HG03565 (cell line): Measurements from ENCODE around the gene DIS3L2.
"Not testable (repeated sequence)": the region's sequence is repeated elsewhere in the genome, so short reads cannot be mapped to it uniquely, and the experiment has no call there.

Experiments used
- ATAC-seq: cut with Tn5 transposase; IDR thresholded peaks from one replicate; pipeline ENCODE4 v1.9.1; 2021; ENCODE audit warnings: mild to moderate bottlenecking, moderate library complexity; ENCODE audit not compliant: unreplicated experiment

DIS3L2 gene

GRCh38 chr2:232288489-232289030 is 327.0 kb downstream of the DIS3L2 start:
- no peak for ATAC-seq

GRCh38 chr2:232290668-232291067 is 329.2 kb downstream of the DIS3L2 start:
- no peak for ATAC-seq

- ATAC-seq = no peak
Observed at GRCh38 chr2:232291343-232291742, 329.8 kb downstream of the DIS3L2 start.

- ATAC-seq = no peak
Observed at GRCh38 chr2:232292395-232293154, 331.1 kb downstream of the DIS3L2 start.

GRCh38 chr2:232293191-232293590 is 331.7 kb downstream of the DIS3L2 start:
- no peak for ATAC-seq

- no peak for ATAC-seq
Observed at GRCh38 chr2:232295971-232296370, 334.5 kb downstream of the DIS3L2 start.

GRCh38 chr2:232296776-232297525 is 335.4 kb downstream of the DIS3L2 start:
- no peak for ATAC-seq

- no peak for ATAC-seq
Observed at GRCh38 chr2:232299084-232299483, 337.6 kb downstream of the DIS3L2 start.

GRCh38 chr2:232299927-232300674 is 338.6 kb downstream of the DIS3L2 start:
- ATAC-seq = no peak

- ATAC-seq = no peak
Observed at GRCh38 chr2:232300894-232301387, 339.4 kb downstream of the DIS3L2 start.

- ATAC-seq = no peak
Observed at GRCh38 chr2:232304236-232304635, 342.7 kb downstream of the DIS3L2 start.

GRCh38 chr2:232306741-232307305 is 345.3 kb downstream of the DIS3L2 start:
- ATAC-seq = no peak

- no peak for ATAC-seq
Observed at GRCh38 chr2:232307854-232308253, 346.3 kb downstream of the DIS3L2 start.

GRCh38 chr2:232308986-232309385 is 347.5 kb downstream of the DIS3L2 start:
- no peak for ATAC-seq

GRCh38 chr2:232309592-232309991 is 348.1 kb downstream of the DIS3L2 start:
- ATAC-seq = no peak

- ATAC-seq = no peak
Observed at GRCh38 chr2:232310121-232310520, 348.6 kb downstream of the DIS3L2 start.

- ATAC-seq = no peak
Observed at GRCh38 chr2:232310696-232311095, 349.2 kb downstream of the DIS3L2 start.

- not testable (repeated sequence) for ATAC-seq
Observed at GRCh38 chr2:232313645-232314044, 352.1 kb downstream of the DIS3L2 start.

- ATAC-seq = peak; percentile 41
Observed at GRCh38 chr2:232315049-232315922, 353.8 kb downstream of the DIS3L2 start.

- ATAC-seq = no peak
Observed at GRCh38 chr2:232315923-232316299, 354.4 kb downstream of the DIS3L2 start.
